HCT116 (cell line): ENCODE results near the gene PNPLA2. TPM values are rescaled to one million over a fixed set of nuclear protein-coding genes. Genes with fewer than 3 reads are reported as not detected.

Source experiments
- ATAC-seq: fragments of 200-7000 bp; cut with Tn5 transposase; 2 replicates; pipeline ENCODE4 v1.9.1; 2020; ENCODE audit warnings: mild to moderate bottlenecking, moderate library complexity
- BruUV-seq: library from RNA; stranded (reverse); fragments of 400-500 nt; replicated peaks from 2 replicates; lab custom pipeline; 2021; lab: Mats Ljungman, UMichigan
- CTCF ChIA-PET: fragments of 300-600 bp; sonication (Branson Sonifier 250); formaldehyde crosslinking; loops from one replicate; lab custom pipeline; 2021; ENCODE audit warnings: antibody characterized with exemption; lab: Charles Lee
- POLR2A ChIA-PET: fragments of 300-600, 350-600 bp; sonication (Branson Sonifier 250); formaldehyde crosslinking; loops from one replicate; lab custom pipeline; 2021; ENCODE audit warnings: antibody characterized with exemption; lab: Charles Lee
- RAD21 ChIA-PET, 2 experiments: fragments of 300-600 bp; sonication (Branson Sonifier 250); formaldehyde crosslinking; loops; one replicate each; lab custom pipeline; 2023; ENCODE audit warnings: low total read pairs in 2 of 2; ENCODE audit not compliant: uncharacterized antibody in 2 of 2, unreplicated experiment in 2 of 2, low non-redundant PET in 1 of 2; lab: Charles Lee
- DNase-seq: peaks from one replicate; pipeline ENCODE4 v3.0.0-alpha.2; 2010; ENCODE audit warnings: low read depth, low spot score
- H2AFZ ChIP-seq: fragments of 200-600 bp; shearing (Covaris generic), sonication (generic); 2 replicates; pipeline ENCODE4 v1.6.1; 2017; ENCODE audit warnings: low read depth, mixed run types, mixed read lengths, antibody characterized with exemption, low read length; ENCODE audit not compliant: poor library complexity, severe bottlenecking
- H3K27ac ChIP-seq: 2 replicates; pipeline ENCODE4 v1.5.1; 2012; ENCODE audit warnings: low read depth, low read length
- H3K27me3 ChIP-seq: fragments of 200-600 bp; sonication (generic); 2 replicates; pipeline ENCODE4 v1.6.1; 2016; ENCODE audit warnings: mixed run types, low read length, mixed read lengths; ENCODE audit not compliant: insufficient read depth
- H3K36me3 ChIP-seq, 2 experiments: fragments of 200-500 bp in 1 of 2; fragments of 200-600 bp in 1 of 2; sonication (Bioruptor generic) in 1 of 2; sonication (generic) in 1 of 2; 2 replicates each; pipeline versions ENCODE4 v1.5.1 to v1.6.1; 2014 to 2016; ENCODE audit warnings: low read length in 2 of 2, inconsistent platforms in 1 of 2, mixed read lengths in 1 of 2, mixed run types in 1 of 2; ENCODE audit not compliant: insufficient read depth in 2 of 2, control insufficient read depth in 1 of 2
- H3K4me1 ChIP-seq, 2 experiments: fragments of 200-600 bp in 1 of 2; sonication (generic) in 1 of 2; 2 replicates each; pipeline versions ENCODE4 v1.5.1 to v1.6.1; 2012 to 2017; ENCODE audit warnings: low read length in 2 of 2, inconsistent platforms in 1 of 2, mild to moderate bottlenecking in 1 of 2, mixed read lengths in 1 of 2, mixed run types in 1 of 2, moderate library complexity in 1 of 2; ENCODE audit not compliant: insufficient read depth in 2 of 2, control insufficient read depth in 1 of 2
- H3K4me2 ChIP-seq: fragments of 200-600 bp; sonication (generic); 2 replicates; pipeline ENCODE4 v1.6.1; 2017; ENCODE audit warnings: mixed run types, low read length, mixed read lengths
- H3K4me3 ChIP-seq, 2 experiments: fragments of 200-600 bp in 1 of 2; sonication (generic) in 1 of 2; replicated peaks in 1 of 2; 2 replicates each; pipeline ENCODE4 v1.5.1; 2011 to 2016; ENCODE audit warnings: low read length in 2 of 2, control low read depth in 1 of 2, low read depth in 1 of 2, mild to moderate bottlenecking in 1 of 2, mixed read lengths in 1 of 2, mixed run types in 1 of 2
- H3K79me2 ChIP-seq: fragments of 200-600 bp; sonication (generic); 2 replicates; pipeline ENCODE4 v1.6.1; 2017; ENCODE audit warnings: mild to moderate bottlenecking, mixed run types, low read length, moderate library complexity, mixed read lengths; ENCODE audit not compliant: insufficient read depth
- H3K9ac ChIP-seq: fragments of 200-600 bp; sonication (generic); 2 replicates; pipeline ENCODE4 v1.6.1; 2016; ENCODE audit warnings: low read length, mixed read lengths
- H3K9me2 ChIP-seq: fragments of 200-600 bp; sonication (generic), shearing (Covaris generic); 2 replicates; pipeline ENCODE4 v1.6.1; 2017; ENCODE audit warnings: mixed run types, mild to moderate bottlenecking, moderate library complexity; ENCODE audit not compliant: insufficient read depth
- H3K9me3 ChIP-seq, 2 experiments: fragments of 200-500 bp in 1 of 2; fragments of 200-600 bp in 1 of 2; sonication (Bioruptor generic) in 1 of 2; sonication (generic) in 1 of 2; 2 replicates each; pipeline ENCODE4 v1.6.1; 2014 to 2017; ENCODE audit warnings: low read length in 2 of 2, mixed read lengths in 2 of 2, inconsistent platforms in 1 of 2, low read depth in 1 of 2, mild to moderate bottlenecking in 1 of 2, mixed run types in 1 of 2, moderate library complexity in 1 of 2; ENCODE audit not compliant: control insufficient read depth in 1 of 2, insufficient read depth in 1 of 2
- H4K20me1 ChIP-seq: fragments of 200-600 bp; sonication (generic), shearing (Covaris generic); 2 replicates; pipeline ENCODE4 v1.6.1; 2017; ENCODE audit warnings: mixed run types, mild to moderate bottlenecking, moderate library complexity; ENCODE audit not compliant: insufficient read depth
- ZNF274 ChIP-seq: fragments of 200-500 bp; sonication (Bioruptor generic); IDR thresholded peaks from 2 replicates; pipeline ENCODE4 v1.6.1; 2014; ENCODE audit warnings: mild to moderate bottlenecking, low read depth, low read length, inconsistent platforms
- intact Hi-C: fragments of 100-400 bp; cut with micrococcal nuclease; formaldehyde crosslinking; loops from 2 replicates; pipeline ENCODE4 v1.10.0; 2022
- total RNA-seq: library from RNA; stranded (reverse); gene quantifications from one replicate; pipeline ENCODE4 v1.2.1, GENCODE V29; 2021; ENCODE audit not compliant: unreplicated experiment
- TF ChIP-seq, protein P1 (sequence below), 3 experiments: fragments of 200-600 bp in 1 of 3; sonication (generic) in 1 of 3; IDR thresholded peaks in 2 of 3; conservative IDR thresholded peaks in 1 of 3; 2 replicates each; pipeline ENCODE4 v1.5.1; 2012 to 2017; ENCODE audit warnings: low read depth in 2 of 3, low read length in 2 of 3, antibody characterized with exemption in 1 of 3, borderline replicate concordance in 1 of 3, control low read depth in 1 of 3, mild to moderate bottlenecking in 1 of 3, mixed read lengths in 1 of 3, mixed run types in 1 of 3, moderate library complexity in 1 of 3; ENCODE audit not compliant: insufficient read depth in 1 of 3
- TF ChIP-seq, protein P2 (sequence below): IDR thresholded peaks from 2 replicates; pipeline ENCODE4 v1.6.1; 2011; ENCODE audit warnings: mild to moderate bottlenecking, low read length, moderate library complexity; ENCODE audit not compliant: insufficient replicate concordance; ENCODE audit errors: extremely low read depth

PNPLA2 gene
- total RNA-seq, 1 experiment from 2014 or later = 124 TPM

DNA sequence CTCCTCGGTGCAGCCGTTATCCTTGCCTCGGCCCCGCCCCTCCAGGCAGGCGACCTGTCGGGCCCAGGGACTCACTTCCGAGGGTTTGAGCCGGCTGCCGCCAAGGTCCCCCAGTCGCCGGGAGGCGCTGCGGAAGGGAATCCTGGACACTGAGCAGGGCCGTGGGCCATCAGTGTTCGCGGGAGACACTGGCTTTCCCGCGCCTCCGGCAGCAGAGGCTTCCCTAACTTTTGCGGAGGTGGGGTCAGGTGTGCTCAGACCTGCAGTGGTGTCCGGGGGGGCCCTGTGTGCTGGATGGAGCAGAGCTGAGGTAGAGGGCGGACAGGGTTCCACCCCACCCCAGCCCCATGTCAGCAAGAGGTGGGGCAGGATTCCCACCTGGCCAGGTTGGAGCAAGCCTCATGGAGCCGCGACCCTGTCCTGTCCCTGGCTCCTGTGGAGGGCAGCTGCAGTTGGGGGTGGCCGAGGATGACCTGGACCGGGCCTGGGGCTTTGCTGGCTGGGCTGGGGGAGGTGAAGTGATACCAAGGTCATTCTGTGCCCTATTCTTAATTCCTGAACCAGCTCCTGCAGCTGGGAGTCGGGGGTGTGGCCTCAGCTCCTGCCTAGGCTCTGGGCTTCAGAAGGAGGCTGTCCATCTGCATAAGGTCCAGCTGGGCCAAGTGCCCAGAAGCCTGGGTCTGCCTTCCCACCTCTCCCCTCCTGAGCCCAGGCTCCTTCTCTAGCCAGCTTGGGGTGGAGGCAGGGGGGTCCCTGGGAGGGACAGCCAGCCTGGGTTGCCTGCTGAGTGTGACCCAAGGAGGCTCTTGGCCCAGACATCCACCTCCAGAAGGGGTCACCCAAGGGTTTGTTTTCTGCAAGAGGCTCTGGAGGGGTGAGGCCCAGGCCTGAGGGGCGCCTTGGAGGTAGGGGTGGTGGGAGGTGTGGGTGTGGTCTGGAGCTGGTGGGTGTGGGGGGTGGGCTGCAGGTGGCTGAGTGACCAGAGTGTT lies 32.4 kb downstream of the PNPLA2 start:
- 0 out of 2 replicates have a peak, but pooled peaks have one; percentile 22 for ATAC-seq
- CTCF ChIA-PET = interaction anchor here (0.7 kb wide), 1 partner anchor 68 kb away, joined by 6 read pairs; no protein-coding TSS in a partner anchor
- intact Hi-C loops = no loop called here

More for the DNA sequence above, 32.4 kb downstream of the PNPLA2 start:
- H3K4me1 ChIP-seq = peaks cover 2 to 13% of the 10 kb centered on the region in 2 experiments; a peak in 3 of 4 replicates
- ChIA-PET RAD21 (no interaction called here), POLR2A (interaction anchor here (0.7 kb wide), 1 partner anchor 10 kb away, joined by 3 read pairs; no protein-coding TSS in a partner anchor)
- H3K4me3 ChIP-seq = no peak overlapping the region
- no peaks in the 10 kb centered on the region for H3K27me3 ChIP-seq
- TF ChIP-seq ZNF274 = no peak
- TF ChIP-seq, protein P1, sequence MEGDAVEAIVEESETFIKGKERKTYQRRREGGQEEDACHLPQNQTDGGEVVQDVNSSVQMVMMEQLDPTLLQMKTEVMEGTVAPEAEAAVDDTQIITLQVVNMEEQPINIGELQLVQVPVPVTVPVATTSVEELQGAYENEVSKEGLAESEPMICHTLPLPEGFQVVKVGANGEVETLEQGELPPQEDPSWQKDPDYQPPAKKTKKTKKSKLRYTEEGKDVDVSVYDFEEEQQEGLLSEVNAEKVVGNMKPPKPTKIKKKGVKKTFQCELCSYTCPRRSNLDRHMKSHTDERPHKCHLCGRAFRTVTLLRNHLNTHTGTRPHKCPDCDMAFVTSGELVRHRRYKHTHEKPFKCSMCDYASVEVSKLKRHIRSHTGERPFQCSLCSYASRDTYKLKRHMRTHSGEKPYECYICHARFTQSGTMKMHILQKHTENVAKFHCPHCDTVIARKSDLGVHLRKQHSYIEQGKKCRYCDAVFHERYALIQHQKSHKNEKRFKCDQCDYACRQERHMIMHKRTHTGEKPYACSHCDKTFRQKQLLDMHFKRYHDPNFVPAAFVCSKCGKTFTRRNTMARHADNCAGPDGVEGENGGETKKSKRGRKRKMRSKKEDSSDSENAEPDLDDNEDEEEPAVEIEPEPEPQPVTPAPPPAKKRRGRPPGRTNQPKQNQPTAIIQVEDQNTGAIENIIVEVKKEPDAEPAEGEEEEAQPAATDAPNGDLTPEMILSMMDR (IDR thresholded peaks at IDR 0.05 in 2 of 3, conservative IDR thresholded peaks at IDR 0.05 in 1 of 3; ENCODE audit: borderline replicate concordance in 1 of 3, insufficient read depth in 1 of 3, low read depth in 2 of 3, low read length in 2 of 3) = peak in 2 of 3 experiments; percentile 4 to 22; a peak in 2 of 6 replicates
- TF ChIP-seq, protein P2, sequence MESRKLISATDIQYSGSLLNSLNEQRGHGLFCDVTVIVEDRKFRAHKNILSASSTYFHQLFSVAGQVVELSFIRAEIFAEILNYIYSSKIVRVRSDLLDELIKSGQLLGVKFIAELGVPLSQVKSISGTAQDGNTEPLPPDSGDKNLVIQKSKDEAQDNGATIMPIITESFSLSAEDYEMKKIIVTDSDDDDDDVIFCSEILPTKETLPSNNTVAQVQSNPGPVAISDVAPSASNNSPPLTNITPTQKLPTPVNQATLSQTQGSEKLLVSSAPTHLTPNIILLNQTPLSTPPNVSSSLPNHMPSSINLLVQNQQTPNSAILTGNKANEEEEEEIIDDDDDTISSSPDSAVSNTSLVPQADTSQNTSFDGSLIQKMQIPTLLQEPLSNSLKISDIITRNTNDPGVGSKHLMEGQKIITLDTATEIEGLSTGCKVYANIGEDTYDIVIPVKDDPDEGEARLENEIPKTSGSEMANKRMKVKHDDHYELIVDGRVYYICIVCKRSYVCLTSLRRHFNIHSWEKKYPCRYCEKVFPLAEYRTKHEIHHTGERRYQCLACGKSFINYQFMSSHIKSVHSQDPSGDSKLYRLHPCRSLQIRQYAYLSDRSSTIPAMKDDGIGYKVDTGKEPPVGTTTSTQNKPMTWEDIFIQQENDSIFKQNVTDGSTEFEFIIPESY = no peak
- H3K9me3 ChIP-seq = no peaks in the 10 kb centered on the region
- DNase-seq = no peak
- no TSS peak for BruUV-seq
- H4K20me1 ChIP-seq = no peaks in the 10 kb centered on the region
- H3K79me2 ChIP-seq = no peaks in the 10 kb centered on the region
- no peaks in the 10 kb centered on the region; a peak in 1 of 4 replicates for H3K36me3 ChIP-seq
- H3K9ac ChIP-seq = no peak overlapping the region
- no peak overlapping the region for H3K27ac ChIP-seq
- H3K4me2 ChIP-seq = no peak overlapping the region
- no peaks in the 10 kb centered on the region for H3K9me2 ChIP-seq
- H2AFZ ChIP-seq = no peak overlapping the region
